HepG2 (cell line): Measurements from ENCODE around the gene RAD18.

Source experiments
- CREB3 ChIP-seq: sonication (generic); formaldehyde crosslinking; IDR thresholded peaks from 2 replicates; pipeline ENCODE4 v1.5.0; 2020; ENCODE audit warnings: missing genetic modification reagents
- RBM22 ChIP-seq: fragments of 200-400 bp; formaldehyde crosslinking; optimal IDR thresholded peaks from 2 replicates; pipeline ENCODE3; 2017; ENCODE audit warnings: mild to moderate bottlenecking, low read length, moderate library complexity
- ZNF17 ChIP-seq: sonication (generic); formaldehyde crosslinking; IDR thresholded peaks from 2 replicates; pipeline ENCODE4 v1.5.0; 2020; ENCODE audit warnings: mild to moderate bottlenecking, missing genetic modification reagents
- ZNF296 ChIP-seq: sonication (generic); formaldehyde crosslinking; conservative IDR thresholded peaks from 2 replicates; pipeline ENCODE4 v1.5.0; 2020; ENCODE audit warnings: mild to moderate bottlenecking, missing genetic modification reagents

- TF ChIP-seq CREB3 (CRISPR knock-in tag) = no peak
- no peak for TF ChIP-seq RBM22
- no peak for TF ChIP-seq ZNF17
- TF ChIP-seq ZNF296 = no peak
Measured at GRCh38 chr3:8992199-8992598, 28.9 kb upstream of the RAD18 start.
